T-helper 2 cell (primary cell): ENCODE results near the gene OBP2A.

Source experiments
- DNase-seq, 5 experiments: peaks; one replicate each; pipeline versions ENCODE4 v3.0.0 to v3.0.0-alpha.2; 2012 to 2022

Gene OBP2A

DNA sequence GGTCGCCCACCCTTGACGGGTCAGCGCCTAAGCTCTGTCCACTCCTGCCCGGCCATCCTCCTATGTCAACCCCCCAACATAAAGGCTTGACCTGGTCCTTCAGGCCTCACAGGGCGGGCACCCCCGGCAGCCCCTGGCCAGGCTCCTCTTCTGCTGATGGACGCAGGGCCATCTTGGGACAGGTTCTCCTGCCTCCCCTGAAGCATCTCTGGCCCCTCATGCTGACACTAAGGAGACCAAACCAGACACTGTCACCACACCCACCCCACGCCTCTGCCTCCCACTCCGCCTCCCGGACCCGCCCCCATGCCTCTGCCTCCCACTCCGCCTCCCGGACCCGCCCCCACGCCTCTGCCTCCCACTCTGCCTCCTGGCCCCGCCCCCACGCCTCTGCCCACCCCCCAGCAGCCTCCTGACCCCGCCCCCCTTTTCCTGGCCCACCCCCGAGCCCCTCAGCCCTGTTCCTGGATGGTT is 6.8 kb downstream of the OBP2A start:
- no peak for DNase-seq

DNA sequence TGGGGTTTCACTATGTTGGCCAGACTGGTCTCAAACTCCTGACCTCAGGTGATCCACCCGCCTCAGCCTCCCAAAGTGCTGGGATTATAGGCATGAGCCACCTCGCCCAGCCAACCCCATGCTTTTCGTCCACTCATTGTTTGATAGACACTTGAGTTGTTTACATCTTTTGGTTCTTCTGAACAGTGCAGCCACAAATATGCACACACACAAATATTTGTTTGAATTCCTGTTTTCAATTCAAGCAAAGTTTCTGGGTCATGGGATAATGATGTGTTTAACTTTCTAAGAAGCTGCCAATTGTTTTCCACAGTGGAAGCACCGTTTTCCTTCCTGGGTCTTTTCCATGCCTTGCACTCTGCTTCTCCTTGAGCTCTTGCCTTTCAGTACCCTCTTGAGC is 8.8 kb downstream of the OBP2A start:
- no peak for DNase-seq

DNA sequence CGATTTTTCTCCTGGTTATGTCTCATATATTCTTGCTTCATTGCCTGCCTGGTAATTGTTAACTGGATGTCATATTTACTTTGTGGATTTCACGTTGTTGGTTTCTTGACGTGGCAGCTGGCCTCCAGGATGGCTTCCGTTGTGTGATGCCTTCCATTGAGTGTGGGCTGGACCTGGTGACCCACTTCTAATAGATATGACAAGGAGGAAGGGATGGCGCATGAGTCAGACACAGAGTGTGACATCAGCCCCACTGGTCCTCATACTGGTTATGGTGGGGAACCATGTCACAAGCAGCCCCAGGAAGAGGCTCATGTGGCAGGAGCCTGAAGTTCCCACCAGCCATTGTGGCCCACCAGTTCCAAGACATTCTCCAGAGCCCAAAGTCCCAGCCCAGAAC is 9.3 kb downstream of the OBP2A start:
- DNase-seq = no peak

DNA sequence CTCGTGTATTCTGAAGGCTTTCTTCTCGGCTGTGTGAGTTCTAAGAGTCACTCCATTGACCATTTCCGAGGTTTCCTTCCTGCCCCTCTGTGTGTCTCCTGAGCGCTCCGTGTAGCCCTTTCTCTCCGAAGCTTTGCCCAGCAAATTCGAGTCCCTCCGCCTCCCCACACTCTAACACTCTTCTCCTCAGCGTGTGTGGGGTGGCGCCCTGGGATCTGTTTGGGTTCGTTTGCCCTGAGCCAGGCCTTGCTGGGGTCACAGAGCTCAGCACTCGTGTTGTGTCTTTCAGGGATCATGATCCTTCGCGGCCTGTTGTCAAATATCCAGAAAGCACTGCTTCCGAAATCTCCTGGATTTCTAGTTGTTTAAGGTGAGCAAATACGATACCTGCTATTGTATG is 10.0 kb downstream of the OBP2A start:
- no peak for DNase-seq

DNA sequence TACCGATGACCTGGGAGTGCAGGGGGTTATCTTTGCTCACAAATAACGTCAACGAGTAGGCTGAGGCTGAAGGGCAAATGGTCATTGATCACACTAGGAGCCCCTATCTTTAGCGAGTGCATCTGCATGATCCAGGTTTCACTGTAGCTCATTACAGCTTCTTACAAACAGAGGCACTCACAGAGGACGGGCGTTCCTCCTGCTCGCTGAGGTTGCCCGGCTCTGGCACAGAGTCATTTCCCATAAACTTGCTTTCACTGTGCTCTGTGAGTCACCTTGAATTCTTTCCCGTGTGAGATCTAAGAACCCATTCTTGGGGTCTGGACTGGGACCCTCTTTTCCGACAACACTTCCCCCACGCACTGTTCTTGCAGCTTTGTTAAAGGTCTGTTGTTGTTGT is 13.7 kb downstream of the OBP2A start:
- no peak for DNase-seq

DNA sequence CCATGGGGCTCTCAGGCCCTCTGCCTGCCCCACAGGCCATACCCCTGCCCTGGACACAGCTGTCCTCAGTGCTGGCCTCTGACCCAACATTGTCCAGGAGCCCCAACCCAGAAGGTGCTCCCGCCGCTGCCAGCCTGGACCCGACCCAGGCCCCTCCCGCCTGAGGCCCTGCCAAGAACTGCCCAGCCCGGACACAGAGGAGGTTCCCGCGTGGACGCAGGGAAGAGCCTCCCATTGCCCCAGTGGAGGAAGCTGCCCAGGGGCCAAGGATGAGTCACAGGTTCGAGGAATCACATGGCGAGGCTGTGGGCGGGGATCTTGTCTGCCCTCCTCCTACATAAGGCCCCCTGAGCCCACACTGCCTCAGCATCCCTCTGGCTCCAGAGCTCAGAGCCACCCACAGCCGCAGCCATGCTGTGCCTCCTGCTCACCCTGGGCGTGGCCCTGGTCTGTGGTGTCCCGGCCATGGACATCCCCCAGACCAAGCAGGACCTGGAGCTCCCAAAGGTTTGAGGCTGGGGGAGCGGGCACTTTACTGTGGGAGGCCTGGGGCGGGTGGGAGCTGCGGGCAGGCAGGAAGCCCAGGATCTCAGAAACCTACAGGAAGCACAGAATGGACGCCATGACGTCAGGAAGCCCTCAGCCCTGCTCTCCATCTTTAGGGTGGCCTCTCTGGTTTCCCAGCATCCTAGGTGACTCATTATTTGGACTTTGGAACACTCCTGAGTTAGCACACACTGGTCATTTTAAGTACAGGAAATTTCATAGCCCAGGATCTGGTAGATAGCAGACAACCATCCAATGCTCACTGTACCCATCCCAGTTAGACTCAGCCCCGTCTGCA is 15.7 kb downstream of the OBP2A start, which contains the start of gene PAEP:
PAEP (plus strand) TSS at position 366 of the 844 bp plus-strand sequence.
- no peak for DNase-seq

DNA sequence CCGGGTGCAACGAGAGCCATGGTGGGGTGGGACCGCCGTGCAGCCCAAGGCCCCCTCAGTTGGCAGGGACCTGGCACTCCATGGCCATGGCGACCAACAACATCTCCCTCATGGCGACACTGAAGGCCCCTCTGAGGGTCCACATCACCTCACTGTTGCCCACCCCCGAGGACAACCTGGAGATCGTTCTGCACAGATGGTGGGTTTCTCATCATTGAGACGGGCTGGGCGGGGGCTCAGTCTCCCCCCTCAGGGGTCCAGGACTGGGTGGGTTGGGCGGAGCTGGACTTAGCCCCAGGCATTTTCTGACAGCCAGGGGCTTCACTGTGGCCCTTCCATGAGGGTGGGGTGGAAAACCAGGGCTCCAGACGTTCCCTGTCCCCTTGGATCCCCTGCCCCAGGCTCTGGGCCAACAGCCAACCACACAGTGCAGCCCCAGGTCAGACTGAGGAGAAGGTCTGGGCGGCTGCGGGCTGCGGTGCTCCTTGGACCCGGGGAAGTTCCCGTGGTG is 16.4 kb downstream of the OBP2A start:
- DNase-seq = no peak

DNA sequence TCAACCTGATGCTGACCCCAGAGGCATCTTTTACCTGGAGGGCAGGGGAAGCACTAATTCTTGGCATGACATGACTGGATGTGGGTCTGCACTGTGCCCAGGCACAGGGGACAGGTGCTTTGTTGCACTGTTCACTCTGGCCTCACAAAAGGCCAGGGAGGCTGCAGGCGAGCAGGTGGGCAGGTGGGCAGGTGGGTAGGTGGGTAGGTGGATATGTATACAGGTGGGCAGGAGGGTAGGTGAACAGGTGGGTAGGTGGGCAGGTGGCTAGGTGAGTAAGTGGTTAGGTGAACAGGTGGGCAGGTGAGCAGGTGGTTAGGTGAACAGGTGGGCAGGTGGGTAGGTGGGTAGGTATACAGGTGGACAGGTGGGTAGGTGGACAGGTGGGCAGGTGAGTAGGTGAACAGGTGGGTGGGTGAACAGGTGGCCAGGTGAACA is 17.1 kb downstream of the OBP2A start:
- DNase-seq = no peak

DNA sequence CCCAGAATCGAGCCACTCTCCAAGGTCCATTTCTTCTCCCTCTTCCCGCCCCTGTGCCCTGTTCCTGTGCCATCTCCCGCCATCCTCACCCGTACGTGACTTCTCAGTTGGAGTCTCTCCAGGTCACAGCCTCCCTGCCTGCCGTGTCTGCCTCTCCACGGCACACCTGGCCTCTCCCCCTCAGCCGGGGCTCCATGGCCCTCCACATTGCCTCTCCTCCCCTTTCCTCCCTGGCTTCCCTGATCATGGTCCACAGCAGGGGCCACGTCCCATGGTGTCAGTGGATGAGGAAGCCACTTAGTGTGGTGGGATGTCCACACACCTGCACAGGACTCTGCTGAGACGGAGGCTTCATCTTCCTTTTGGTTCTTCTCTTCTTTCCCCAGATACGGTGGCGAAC is 17.9 kb downstream of the OBP2A start:
- DNase-seq = no peak

DNA sequence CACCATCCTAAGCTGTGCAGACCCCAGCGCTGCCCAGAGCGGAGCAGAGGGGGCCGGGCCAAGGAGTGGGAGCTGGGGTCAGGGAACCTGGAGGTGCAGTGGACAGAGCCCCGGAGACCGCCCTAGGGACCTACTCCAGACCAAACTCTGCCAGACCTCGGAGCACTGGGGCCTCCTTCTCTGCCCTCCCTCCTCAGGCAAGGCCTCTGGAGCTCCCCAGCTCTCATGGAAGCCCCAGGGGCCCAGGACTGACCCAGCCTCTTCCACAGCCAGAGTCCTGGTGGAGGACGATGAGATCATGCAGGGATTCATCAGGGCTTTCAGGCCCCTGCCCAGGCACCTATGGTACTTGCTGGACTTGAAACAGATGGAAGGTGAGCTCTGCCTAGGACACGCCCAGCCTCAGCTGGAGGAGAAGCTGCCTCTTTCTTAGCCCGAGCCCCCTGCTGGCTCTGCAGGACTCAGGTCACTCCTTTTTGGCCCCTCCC is 19.3 kb downstream of the OBP2A start:
- DNase-seq = no peak

DNA sequence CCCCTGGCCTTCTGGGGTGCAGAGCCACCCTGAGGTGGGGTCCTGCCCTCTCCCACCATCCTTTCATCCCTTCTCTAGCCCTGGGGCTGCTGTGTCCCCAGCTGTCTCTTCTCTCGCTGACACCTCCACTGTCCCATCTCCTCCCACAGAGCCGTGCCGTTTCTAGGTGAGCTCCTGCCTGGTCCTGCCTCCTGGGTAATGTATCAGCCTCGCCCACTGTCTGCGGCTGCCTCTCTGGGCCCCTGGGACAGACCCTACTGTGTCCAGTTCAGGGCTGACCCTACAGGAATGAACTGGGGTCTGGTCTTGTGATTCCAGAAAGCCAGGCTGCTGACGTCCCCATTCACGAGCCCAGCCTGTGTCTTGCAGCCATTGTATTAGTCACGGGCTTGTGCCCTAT is 19.7 kb downstream of the OBP2A start:
- DNase-seq = no peak

DNA sequence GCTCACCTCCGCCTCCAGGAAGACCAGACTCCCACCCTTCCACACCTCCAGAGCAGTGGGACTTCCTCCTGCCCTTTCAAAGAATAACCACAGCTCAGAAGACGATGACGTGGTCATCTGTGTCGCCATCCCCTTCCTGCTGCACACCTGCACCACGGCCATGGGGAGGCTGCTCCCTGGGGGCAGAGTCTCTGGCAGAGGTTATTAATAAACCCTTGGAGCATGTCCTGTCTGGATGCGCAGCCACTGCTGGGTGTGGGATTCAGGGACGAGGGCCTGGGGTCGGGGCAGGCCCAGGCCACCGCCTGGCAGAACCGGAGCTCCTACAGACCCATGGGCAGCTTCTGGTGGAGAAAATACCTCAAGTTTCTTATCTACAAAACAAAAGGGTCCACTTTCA is 20.6 kb downstream of the OBP2A start:
- no peak for DNase-seq

DNA sequence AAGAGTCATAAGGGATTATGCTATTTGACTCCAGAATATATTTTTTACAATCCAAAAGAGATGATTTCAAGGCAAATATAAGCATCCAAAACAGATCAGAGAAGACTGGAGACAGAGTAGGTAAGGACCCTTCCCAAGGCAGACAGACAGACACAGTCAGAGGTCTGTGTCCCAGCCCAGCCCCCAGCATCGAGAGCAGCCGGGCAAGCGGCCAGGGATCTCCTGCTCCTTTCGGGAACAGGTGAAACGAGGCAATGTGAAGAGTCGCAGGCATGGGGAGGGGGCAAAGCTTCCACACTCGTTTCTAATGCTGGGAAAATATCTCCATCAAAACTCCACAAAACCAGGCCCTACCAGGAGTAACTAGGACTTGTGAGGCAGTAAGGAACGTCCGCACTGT is 21.4 kb downstream of the OBP2A start:
- DNase-seq = no peak

DNA sequence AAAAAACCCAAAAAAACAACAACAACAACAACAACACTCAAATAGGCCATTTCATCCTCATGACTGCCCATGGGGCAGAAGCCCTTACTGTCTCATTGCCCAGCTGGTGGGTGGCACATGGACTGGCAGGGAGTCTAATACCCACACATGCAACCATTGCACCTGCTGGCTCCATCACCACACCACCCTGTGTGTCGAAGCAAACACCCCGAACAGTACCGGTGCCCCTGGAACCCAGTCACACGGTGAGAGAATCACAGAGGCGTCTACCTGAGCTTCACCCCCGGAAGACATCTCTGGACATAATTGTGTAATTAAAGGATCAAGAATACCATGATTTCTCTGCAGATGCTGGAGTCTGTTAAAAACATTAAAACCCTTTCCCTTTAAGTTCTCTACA is 22.1 kb downstream of the OBP2A start:
- DNase-seq = no peak

DNA sequence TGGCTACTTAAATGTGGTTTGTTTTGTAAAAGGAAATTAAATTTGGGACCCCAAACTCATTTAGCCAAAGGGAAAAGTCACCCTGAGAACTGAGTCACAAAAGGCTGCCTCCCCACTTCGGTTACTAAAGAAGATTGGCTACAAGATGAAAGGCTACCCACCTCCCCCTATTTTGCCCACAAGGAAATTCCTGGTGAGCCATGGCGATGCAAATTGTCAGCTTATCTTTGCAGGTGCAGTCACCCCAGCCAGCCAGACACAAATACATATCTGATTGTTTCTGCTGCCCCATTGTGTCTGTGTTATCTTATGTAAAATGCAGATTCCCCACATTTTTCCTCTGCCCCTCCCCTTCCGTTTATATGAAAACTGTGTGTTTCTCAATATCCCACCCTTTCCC is 24.5 kb downstream of the OBP2A start:
- no peak for DNase-seq

DNA sequence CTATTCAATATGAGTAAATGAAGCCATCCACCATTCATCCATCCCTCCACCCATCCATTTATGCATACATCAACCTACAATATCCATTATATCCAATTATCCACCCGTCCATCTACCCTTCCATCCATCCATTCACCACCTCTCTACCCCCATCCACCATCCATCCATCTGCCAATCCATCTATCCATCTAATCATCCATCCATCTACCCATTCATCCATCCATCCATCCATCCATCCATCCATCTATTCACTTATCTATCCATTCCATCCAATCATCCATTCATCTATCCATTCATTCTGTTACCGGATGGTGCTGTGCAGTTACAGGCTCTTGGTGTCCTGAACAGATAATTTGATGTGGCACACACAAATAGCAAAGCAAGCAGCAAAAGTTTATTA is 26.3 kb downstream of the OBP2A start:
- no peak for DNase-seq

DNA sequence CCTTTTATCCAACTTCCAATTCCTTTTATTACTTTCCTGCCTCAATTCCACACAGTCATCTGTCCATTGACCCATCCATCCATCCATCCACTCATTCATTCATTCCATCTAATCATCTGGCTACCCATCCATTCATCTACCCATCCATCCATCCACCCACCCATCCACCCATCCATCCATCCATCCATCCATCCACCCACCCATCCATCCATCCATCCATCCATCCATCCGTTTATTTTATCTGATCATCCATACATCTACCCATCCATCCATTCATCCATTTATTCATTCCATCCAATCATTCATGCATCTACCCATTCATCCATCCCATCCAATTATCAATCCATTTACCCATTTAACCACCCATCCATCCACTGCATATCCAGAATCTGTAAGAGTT is 27.2 kb downstream of the OBP2A start:
- DNase-seq = no peak

DNA sequence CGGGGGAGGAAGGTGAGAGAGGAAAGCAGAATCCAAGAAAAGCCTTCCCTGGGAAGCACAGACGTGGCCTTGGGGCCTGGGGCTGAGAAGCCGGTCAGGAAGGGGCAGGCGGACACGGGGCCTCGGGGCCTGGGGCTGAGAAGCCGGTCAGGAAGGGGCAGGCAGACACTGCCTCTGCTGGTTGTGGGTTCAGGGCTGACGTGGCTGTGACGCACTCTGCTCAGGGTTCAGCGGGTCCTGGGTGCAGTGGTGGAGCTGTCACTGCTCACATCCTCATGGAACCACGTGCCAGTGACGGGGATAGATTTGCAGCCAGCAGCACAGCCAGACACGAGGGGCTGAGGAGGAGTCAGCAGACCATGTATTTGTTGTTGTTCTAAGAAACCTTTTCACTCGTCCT is 28.4 kb downstream of the OBP2A start:
- no peak for DNase-seq

DNA sequence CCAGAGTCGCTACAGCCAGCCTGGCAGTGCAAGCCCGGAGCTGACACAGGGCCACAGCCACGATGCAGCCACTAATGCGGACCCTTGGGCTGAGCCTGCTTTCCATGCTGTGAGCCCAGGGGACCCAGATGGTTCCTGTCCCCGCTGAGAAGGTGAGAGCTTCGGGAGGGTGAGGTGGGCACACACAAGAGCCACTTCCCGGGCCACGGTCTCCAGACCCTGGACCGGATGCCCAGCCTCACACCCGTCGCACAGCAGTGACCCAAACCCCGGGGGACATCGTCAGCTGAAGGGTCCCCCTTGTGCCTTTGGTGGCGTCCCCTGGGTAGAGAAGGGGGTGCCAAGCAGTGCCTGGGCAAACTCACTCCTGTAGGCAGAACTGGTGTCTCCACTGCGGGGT is 29.0 kb downstream of the OBP2A start:
- no peak for DNase-seq

DNA sequence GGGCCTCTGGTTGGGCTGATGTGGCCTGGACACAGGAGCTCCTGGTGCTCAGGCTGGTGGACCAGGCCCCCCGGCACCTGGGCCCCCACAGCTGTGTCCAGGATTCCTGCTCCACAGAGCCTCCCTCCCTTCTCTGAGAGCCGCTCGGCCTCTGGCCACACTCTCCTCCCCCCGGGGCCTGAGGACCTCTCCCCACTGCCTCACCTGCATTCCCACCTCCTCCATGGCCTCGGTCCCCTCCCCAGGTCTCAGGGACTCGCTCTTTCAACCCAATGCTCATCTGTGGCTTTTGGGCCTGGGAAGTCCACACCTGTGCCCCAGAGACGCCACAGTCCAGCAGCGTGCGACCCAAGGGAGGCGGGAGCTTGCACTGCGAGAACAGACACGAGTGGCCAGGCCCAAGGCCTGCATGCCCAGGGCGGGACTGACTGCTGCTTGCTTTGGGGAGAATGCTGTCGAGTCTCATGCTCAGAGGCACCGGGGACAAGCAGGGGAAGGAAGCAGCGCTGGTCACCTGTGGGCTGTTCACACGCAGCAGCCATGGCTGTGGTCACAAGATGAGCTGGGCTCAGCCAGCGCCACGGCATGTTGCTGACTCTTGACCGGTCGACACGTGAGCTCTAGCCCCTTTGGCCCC is 30.2 kb downstream of the OBP2A start:
- DNase-seq = no peak

DNA sequence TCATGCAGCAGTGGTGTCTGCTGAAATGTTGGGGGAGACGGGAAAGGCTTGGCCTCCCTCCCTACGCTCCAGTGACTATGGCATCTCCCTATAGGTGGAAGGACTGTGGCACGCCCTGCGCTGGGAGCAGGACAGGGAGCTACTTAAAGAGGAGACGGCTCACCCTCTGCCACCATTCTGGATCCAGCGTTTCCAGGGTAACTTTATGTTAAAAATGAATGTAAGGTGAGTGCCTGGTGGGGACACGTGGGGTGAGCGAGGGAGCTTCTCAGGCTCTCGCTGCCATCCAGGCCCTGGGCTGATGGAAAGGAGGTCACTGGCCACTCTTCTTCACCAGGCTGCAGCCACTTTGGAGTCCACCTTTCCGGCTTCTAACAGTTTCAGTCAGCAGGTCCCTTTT is 31.3 kb downstream of the OBP2A start:
- DNase-seq = no peak

DNA sequence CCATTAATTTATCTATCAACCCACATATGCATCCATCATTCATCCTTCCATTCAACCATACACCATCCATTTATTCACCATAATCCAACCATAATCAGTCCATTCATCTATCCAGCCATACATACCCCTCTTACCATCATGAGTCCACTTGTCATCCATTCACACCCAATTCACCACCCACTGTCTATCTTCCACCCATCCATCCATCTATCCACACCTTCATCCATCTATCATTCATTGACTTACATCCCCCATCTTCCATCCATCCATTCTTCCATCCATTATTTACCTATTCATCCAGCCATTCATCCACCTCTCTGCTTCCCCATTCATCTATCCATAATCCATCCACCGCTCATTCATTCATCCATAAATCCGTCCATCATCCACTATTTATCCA is 33.4 kb downstream of the OBP2A start:
- DNase-seq = no peak

DNA sequence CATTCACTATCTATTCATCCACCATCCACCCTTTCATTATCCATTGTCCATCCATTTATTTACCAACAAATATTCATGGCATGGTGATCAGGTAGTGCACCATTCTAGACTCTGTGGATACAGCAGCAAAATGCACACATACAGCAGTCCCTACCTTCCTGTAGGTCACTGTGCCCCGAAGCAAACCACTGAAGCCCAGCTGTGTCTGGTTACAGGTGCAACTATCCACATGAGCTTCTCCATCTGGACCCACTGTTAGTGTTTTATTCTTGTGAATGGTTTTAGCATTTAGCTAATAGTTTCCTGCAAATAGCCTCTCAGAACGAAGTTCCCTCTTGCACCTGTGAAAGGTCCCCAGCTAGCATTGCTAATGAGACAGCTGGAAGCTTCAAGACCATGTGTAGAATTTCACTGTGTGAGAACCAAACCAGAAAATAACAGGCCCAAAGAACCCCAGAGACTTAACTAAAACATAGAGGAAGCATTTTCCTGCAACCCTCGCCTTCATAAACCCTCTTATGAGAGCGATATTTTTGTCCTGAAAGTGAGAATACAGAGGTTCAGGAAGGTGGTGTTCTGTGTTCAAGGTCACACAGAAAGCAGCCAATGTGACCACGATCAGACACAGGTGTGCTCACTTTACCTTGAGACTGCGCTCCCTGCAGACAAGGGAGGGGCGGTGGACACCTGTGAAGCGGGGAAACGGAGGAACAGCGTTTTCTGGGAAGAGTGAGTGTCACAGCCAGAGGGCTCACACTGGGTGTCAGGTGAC is 34.1 kb downstream of the OBP2A start:
- no peak for DNase-seq
